ENCODE measurements around the gene CCL14. TPM values are rescaled to one million over a fixed set of nuclear protein-coding genes. Genes with fewer than 3 reads are reported as not detected.

Gene CCL14
- total and polyA plus RNA-seq, 9 donors, result 15.2 to 32.3 (median 23.2) TPM

DNA sequence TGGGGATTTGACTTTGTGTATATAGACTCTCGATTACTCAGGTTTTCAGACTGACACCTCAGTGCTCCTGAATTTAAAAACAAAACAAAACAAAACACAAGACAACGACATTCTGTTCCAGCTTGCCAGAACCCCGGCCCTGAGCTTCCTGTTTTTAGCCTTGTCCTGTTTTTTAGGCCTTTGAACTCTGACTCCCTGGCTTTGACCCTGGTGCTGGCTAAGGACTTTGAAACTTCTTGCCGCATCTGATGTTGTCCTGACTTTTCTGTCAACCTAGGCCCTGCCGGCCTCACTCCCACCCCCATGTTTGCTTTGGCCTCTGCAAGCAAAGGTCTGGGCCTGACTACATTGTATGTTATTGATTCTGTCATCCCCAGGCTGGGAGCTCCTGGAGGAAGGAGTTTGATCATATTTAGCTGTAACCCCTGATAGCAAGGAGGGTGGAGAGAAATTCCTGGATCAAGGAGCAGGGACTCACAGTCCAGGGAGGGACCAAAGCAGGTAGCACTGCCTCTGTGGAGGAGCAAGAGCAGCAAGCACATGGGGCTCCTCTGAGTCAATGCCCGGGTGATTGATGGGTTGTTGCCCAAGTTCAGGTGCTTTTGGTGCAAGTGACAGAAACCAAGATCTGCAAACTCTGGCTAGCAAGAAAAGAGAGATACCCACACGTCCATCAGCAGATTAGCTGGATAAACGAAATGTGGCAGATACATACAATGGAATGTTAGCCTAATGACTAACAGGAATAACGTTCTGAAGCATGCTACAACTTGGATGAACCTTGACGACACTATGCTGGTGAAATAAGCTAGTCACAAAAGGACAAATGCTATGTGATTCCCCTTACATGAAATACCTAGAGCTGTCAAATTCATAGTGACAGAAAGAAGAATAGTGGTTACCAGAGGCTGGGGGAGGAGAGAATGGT lies 12.9 kb downstream of the CCL14 start:
- Histone ChIP-seq H3K4me3 (ENCODE audit: low read length) (no peak overlapping the region), H3K9me3 (replicated peaks; ENCODE audit: control insufficient read depth, low read depth, low read length) (no peaks in the 10 kb centered on the region), H3K36me3 (ENCODE audit: control insufficient read depth, insufficient read depth, low read length) (no peaks in the 10 kb centered on the region), H3K27ac (ENCODE audit: low read length) (no peak overlapping the region), H3K4me1 (ENCODE audit: control insufficient read depth, insufficient read depth, low read length) (no peaks in the 10 kb centered on the region), H3K27me3 (ENCODE audit: control insufficient read depth, insufficient read depth, low read length) (no peaks in the 10 kb centered on the region)
- WGBS (ENCODE audit: insufficient coverage), result 61% methylated on average over 6 of the region's 10 CpGs
- DNase-seq, result no peak

GRCh38 chr17:35972945-35973332 lies 13.6 kb downstream of the CCL14 start:
- H3K4me3 ChIP-seq (ENCODE audit: low read length), result no peak overlapping the region
- H3K4me1 ChIP-seq (ENCODE audit: control insufficient read depth, insufficient read depth, low read length), result no peaks in the 10 kb centered on the region
- H3K27ac ChIP-seq (ENCODE audit: low read length), result no peak overlapping the region
- DNase-seq, result no peak
- H3K36me3 ChIP-seq (ENCODE audit: control insufficient read depth, insufficient read depth, low read length), result no peaks in the 10 kb centered on the region
- no peaks in the 10 kb centered on the region for H3K27me3 ChIP-seq (ENCODE audit: control insufficient read depth, insufficient read depth, low read length)
- no peaks in the 10 kb centered on the region for H3K9me3 ChIP-seq (replicated peaks; ENCODE audit: control insufficient read depth, low read depth, low read length)
- 62% methylated on average over 2 of the region's 4 CpGs for WGBS (ENCODE audit: insufficient coverage)

GRCh38 chr17:35972535-35972934 lies 14.0 kb downstream of the CCL14 start:
- Histone ChIP-seq H3K27me3 (ENCODE audit: control insufficient read depth, insufficient read depth, low read length) (no peaks in the 10 kb centered on the region), H3K27ac (ENCODE audit: low read length) (no peak overlapping the region), H3K4me3 (ENCODE audit: low read length) (no peak overlapping the region), H3K36me3 (ENCODE audit: control insufficient read depth, insufficient read depth, low read length) (no peaks in the 10 kb centered on the region), H3K4me1 (ENCODE audit: control insufficient read depth, insufficient read depth, low read length) (no peaks in the 10 kb centered on the region), H3K9me3 (replicated peaks; ENCODE audit: control insufficient read depth, low read depth, low read length) (no peaks in the 10 kb centered on the region)
- 92% methylated on average over 2 of the region's 6 CpGs for WGBS (ENCODE audit: insufficient coverage)
- DNase-seq, result no peak

- no peaks in the 10 kb centered on the region for H3K9me3 ChIP-seq (replicated peaks; ENCODE audit: control insufficient read depth, low read depth, low read length)
- H3K36me3 ChIP-seq (ENCODE audit: control insufficient read depth, insufficient read depth, low read length), result no peaks in the 10 kb centered on the region
- H3K4me1 ChIP-seq (ENCODE audit: control insufficient read depth, insufficient read depth, low read length), result no peaks in the 10 kb centered on the region
- DNase-seq, result no peak
- WGBS (ENCODE audit: insufficient coverage), result no CpG with 5 or more reads among the region's 1 CpG
- no peak overlapping the region for H3K4me3 ChIP-seq (ENCODE audit: low read length)
- H3K27me3 ChIP-seq (ENCODE audit: control insufficient read depth, insufficient read depth, low read length), result no peaks in the 10 kb centered on the region
- no peak overlapping the region for H3K27ac ChIP-seq (ENCODE audit: low read length)
Observed at GRCh38 chr17:35972066-35972465, 14.5 kb downstream of the CCL14 start.

GRCh38 chr17:35969558-35970380 lies 16.8 kb downstream of the CCL14 start:
- DNase-seq, result peak; percentile 86
- no peak overlapping the region for H3K27ac ChIP-seq (ENCODE audit: low read length)
- no peaks in the 10 kb centered on the region for H3K4me1 ChIP-seq (ENCODE audit: control insufficient read depth, insufficient read depth, low read length)
- no peaks in the 10 kb centered on the region for H3K27me3 ChIP-seq (ENCODE audit: control insufficient read depth, insufficient read depth, low read length)
- no peak overlapping the region for H3K4me3 ChIP-seq (ENCODE audit: low read length)
- no peaks in the 10 kb centered on the region for H3K9me3 ChIP-seq (replicated peaks; ENCODE audit: control insufficient read depth, low read depth, low read length)
- 28% methylated on average over 4 of the region's 8 CpGs for WGBS (ENCODE audit: insufficient coverage)
- H3K36me3 ChIP-seq (ENCODE audit: control insufficient read depth, insufficient read depth, low read length), result no peaks in the 10 kb centered on the region

DNA sequence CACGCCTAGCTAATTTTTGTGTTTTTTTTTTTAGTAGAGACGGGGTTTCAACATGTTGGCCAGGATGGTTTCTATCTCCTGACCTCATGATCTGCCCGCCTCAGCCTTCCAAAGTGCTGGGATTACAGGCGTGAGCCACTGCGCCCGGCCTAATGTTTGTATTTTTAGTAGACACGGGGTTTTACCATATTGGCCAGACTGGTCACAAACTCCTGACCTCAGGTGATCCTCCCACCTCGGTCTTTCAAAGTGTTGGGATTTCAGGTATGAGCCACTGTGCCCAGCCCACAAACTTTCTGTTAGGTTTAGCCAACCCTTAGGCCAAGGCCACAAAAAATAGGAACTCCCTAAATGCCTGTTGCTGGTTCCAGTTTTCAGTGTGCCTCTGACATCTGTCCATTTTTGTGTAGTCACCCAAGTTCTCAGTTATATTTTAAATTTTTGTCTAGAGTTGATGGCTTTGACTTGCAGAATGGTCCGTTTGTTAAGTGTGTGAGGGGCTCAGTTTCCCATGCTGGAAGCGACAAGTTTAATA lies 17.9 kb downstream of the CCL14 start:
- H3K9me3 ChIP-seq (replicated peaks; ENCODE audit: control insufficient read depth, low read depth, low read length), result no peaks in the 10 kb centered on the region
- no peak overlapping the region for H3K4me3 ChIP-seq (ENCODE audit: low read length)
- no peaks in the 10 kb centered on the region for H3K27me3 ChIP-seq (ENCODE audit: control insufficient read depth, insufficient read depth, low read length)
- no peaks in the 10 kb centered on the region for H3K4me1 ChIP-seq (ENCODE audit: control insufficient read depth, insufficient read depth, low read length)
- DNase-seq, result no peak
- H3K27ac ChIP-seq (ENCODE audit: low read length), result no peak overlapping the region
- WGBS (ENCODE audit: insufficient coverage), result 79% methylated on average over 6 of the region's 10 CpGs
- H3K36me3 ChIP-seq (ENCODE audit: control insufficient read depth, insufficient read depth, low read length), result no peaks in the 10 kb centered on the region

GRCh38 chr17:35965272-35965671 lies 21.3 kb downstream of the CCL14 start:
- DNase-seq, result no peak
- H3K4me1 ChIP-seq (ENCODE audit: control insufficient read depth, insufficient read depth, low read length), result no peaks in the 10 kb centered on the region
- H3K9me3 ChIP-seq (replicated peaks; ENCODE audit: control insufficient read depth, low read depth, low read length), result no peaks in the 10 kb centered on the region
- H3K36me3 ChIP-seq (ENCODE audit: control insufficient read depth, insufficient read depth, low read length), result no peaks in the 10 kb centered on the region
- no peaks in the 10 kb centered on the region for H3K27me3 ChIP-seq (ENCODE audit: control insufficient read depth, insufficient read depth, low read length)
- 81% methylated on average over 5 of the region's 7 CpGs for WGBS (ENCODE audit: insufficient coverage)
- H3K27ac ChIP-seq (ENCODE audit: low read length), result no peak overlapping the region
- H3K4me3 ChIP-seq (ENCODE audit: low read length), result no peak overlapping the region

- Histone ChIP-seq H3K4me1 (ENCODE audit: control insufficient read depth, insufficient read depth, low read length) (no peaks in the 10 kb centered on the region), H3K36me3 (ENCODE audit: control insufficient read depth, insufficient read depth, low read length) (no peaks in the 10 kb centered on the region), H3K4me3 (ENCODE audit: low read length) (no peak overlapping the region), H3K27me3 (ENCODE audit: control insufficient read depth, insufficient read depth, low read length) (no peaks in the 10 kb centered on the region), H3K9me3 (replicated peaks; ENCODE audit: control insufficient read depth, low read depth, low read length) (no peaks in the 10 kb centered on the region), H3K27ac (ENCODE audit: low read length) (no peak overlapping the region)
- no peak for DNase-seq
- 60% methylated on average over 1 of the region's 6 CpGs for WGBS (ENCODE audit: insufficient coverage)
Observed at GRCh38 chr17:35963663-35964062, 22.9 kb downstream of the CCL14 start.

DNA sequence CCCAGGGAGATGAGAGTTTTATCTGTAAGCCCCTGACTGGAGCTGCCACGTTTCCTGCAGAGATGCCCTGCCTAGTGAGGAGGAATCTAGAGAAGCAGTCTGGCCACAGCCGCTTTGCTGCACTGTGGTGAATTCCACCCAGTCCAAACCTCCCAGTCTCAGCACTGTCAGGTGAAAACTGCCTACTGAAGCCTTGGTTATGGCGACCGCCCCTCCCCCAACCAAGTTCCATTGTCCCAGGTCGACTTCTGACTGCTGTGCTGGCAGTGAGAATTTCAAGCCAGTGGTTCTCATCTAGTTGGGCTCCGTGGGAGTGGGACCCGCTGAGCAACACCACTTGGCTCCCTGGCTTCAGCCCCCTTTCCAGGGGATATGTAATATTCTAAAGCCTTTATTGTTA lies 32.8 kb downstream of the CCL14 start:
- no peak overlapping the region for H3K27ac ChIP-seq (ENCODE audit: low read length)
- DNase-seq, result no peak
- no peaks in the 10 kb centered on the region for H3K9me3 ChIP-seq (replicated peaks; ENCODE audit: control insufficient read depth, low read depth, low read length)
- no peaks in the 10 kb centered on the region for H3K27me3 ChIP-seq (ENCODE audit: control insufficient read depth, insufficient read depth, low read length)
- 44% methylated on average over 5 of the region's 7 CpGs for WGBS (ENCODE audit: insufficient coverage)
- no peak overlapping the region for H3K4me3 ChIP-seq (ENCODE audit: low read length)
- no peaks in the 10 kb centered on the region for H3K4me1 ChIP-seq (ENCODE audit: control insufficient read depth, insufficient read depth, low read length)
- H3K36me3 ChIP-seq (ENCODE audit: control insufficient read depth, insufficient read depth, low read length), result no peaks in the 10 kb centered on the region

DNA sequence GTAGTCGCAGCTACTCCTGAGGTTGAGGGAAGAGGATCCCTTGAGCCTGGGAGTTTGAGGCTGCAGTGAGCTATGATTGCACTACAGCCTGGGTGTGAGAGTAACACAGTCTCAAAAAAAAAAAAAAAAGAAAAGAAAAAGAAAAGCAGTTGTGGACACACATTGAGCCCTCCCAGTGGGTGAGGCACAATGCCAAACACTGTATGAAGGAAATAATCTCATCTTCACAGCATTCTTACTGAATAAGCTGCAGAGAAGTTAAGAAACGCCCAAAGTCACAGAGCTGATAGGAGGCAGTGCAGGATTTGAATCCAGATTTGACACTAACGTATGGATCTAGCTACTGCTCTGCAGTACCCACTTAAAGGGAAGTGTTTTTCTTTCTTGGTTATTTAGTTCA lies 37.1 kb downstream of the CCL14 start:
- no peaks in the 10 kb centered on the region for H3K9me3 ChIP-seq (replicated peaks; ENCODE audit: control insufficient read depth, low read depth, low read length)
- H3K36me3 ChIP-seq (ENCODE audit: control insufficient read depth, insufficient read depth, low read length), result no peaks in the 10 kb centered on the region
- no peaks in the 10 kb centered on the region for H3K4me1 ChIP-seq (ENCODE audit: control insufficient read depth, insufficient read depth, low read length)
- no peak overlapping the region for H3K27ac ChIP-seq (ENCODE audit: low read length)
- H3K27me3 ChIP-seq (ENCODE audit: control insufficient read depth, insufficient read depth, low read length), result no peaks in the 10 kb centered on the region
- WGBS (ENCODE audit: insufficient coverage), result 71% methylated on average over 2 of the region's 3 CpGs
- no peak for DNase-seq
- no peak overlapping the region for H3K4me3 ChIP-seq (ENCODE audit: low read length)
